ENCODE results near the gene CERS1. TPM values are rescaled to one million over a fixed set of nuclear protein-coding genes. Genes with fewer than 3 reads are reported as not detected.
A peak's percentile ranks its signal among the peaks of the same experiment; 100 is the strongest.

CERS1 gene
- polyA plus RNA-seq, 3 donors, result not detected

DNA sequence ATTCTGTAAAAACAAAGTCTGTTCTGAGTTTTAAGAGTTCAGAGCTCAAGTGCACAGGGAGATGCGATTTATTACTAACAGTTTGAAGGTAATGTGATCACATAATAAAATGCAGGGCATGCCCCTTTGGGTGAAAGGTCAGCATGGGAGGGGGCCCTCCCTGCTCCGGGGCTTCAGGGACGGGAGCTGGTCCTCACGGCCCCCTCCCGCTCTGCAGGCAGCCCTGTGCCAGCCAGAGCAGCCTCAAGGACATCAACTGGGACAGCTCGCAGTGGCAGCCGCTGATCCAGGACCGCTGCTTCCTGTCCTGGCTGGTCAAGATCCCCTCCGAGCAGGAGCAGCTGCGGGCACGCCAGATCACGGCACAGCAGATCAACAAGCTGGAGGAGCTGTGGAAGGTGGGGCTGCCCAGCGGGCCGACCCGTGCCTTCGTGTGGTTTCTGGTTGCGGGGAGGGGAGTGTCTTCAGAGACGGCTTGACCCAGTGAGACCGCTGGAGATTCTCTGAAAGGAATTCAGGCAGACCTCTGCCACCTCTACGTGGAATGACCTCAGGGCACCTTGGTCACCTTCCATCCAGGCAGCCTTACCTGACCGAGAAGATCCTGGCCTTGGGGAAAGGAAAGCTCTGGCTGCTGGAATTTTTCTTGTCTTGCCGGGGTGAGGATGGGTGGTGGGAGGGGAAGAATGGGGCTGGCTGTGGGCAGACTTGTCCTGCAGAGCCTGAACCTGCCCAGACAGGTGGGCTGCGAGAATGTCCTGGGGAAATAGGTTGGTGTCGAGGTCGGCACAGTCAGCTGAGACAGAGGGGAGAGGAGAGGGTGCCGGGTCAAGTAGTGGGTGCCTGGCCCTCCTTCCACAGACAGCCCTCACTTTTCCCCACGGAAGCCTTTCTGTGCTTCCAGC, 45.2 kb downstream of the CERS1 start:
- peak overlapping the region in 5 of 7 donors; percentile 37 to 98 (median 92) for H3K27ac Mint-ChIP-seq
- Histone ChIP-seq H3K27ac (ENCODE audit: low read depth in 1 of 2, low read length in 2 of 2) (peak overlapping the region in 1 of 2 donors; percentile 83), H3K36me3 (replicated peaks in 1 of 2; ENCODE audit: control insufficient read depth in 1 of 2, insufficient read depth in 2 of 2, low read length in 2 of 2) (peaks cover 62 to 68% of the 10 kb centered on the region in 2 donors), H2AFZ (ENCODE audit: insufficient read depth, low read depth, low read length, poor library complexity, severe bottlenecking) (no peak overlapping the region), H3K4me1 (ENCODE audit: control insufficient read depth in 1 of 2, insufficient read depth in 2 of 2, low read length in 2 of 2) (peaks cover 36 to 46% of the 10 kb centered on the region in 2 donors), H3K27me3 (ENCODE audit: control insufficient read depth in 2 of 2, insufficient read depth in 2 of 2, low read length in 2 of 2) (no peaks in the 10 kb centered on the region), H4K20me1 (ENCODE audit: insufficient read depth, low read length) (peaks cover 88% of the 10 kb centered on the region), H3K9ac (ENCODE audit: insufficient read depth, low read length, poor library complexity, severe bottlenecking) (no peak overlapping the region), H3K79me2 (ENCODE audit: insufficient read depth, low read length) (peaks cover 64% of the 10 kb centered on the region), H3K9me3 (replicated peaks in 1 of 2; ENCODE audit: control insufficient read depth in 1 of 2, insufficient read depth in 1 of 2, low read length in 2 of 2) (no peaks in the 10 kb centered on the region), H3K4me2 (replicated peaks; ENCODE audit: extremely low read depth, low read length, poor library complexity, severe bottlenecking) (no peak overlapping the region), H3K4me3 (replicated peaks in 1 of 3; ENCODE audit: low read depth in 2 of 3, low read length in 3 of 3) (no peak overlapping the region)
- DNase-seq, result no peak
- TF ChIP-seq CTCF (IDR thresholded peaks at IDR 0.05), result no peak
- intact Hi-C loops (cut with micrococcal nuclease), result no loop called here
- H3K4me3 Mint-ChIP-seq, result no peak overlapping the region
- WGBS (ENCODE audit: insufficient coverage), result 96% methylated on average over 21 of the region's 27 CpGs
- H3K36me3 Mint-ChIP-seq, result peaks cover 66 to 78% of the 10 kb centered on the region in 2 donors
- no peaks in the 10 kb centered on the region for H3K9me3 Mint-ChIP-seq
- H3K27me3 Mint-ChIP-seq (ENCODE audit: low read depth in 3 of 3), result peaks cover 0 to 1% (median 0%) of the 10 kb centered on the region in 3 donors
- H3K4me1 Mint-ChIP-seq, result peaks cover 46% of the 10 kb centered on the region

- Histone ChIP-seq H4K20me1 (ENCODE audit: insufficient read depth, low read length) (peaks cover 88% of the 10 kb centered on the region), H3K4me3 (replicated peaks in 1 of 3; ENCODE audit: low read depth in 2 of 3, low read length in 3 of 3) (peak overlapping the region in 1 of 3 experiments; percentile 68), H3K4me2 (replicated peaks; ENCODE audit: extremely low read depth, low read length, poor library complexity, severe bottlenecking) (peak overlapping the region; percentile 73), H3K9me3 (replicated peaks in 1 of 2; ENCODE audit: control insufficient read depth in 1 of 2, insufficient read depth in 1 of 2, low read length in 2 of 2) (no peaks in the 10 kb centered on the region), H3K9ac (ENCODE audit: insufficient read depth, low read length, poor library complexity, severe bottlenecking) (peak overlapping the region; percentile 56), H3K27me3 (ENCODE audit: control insufficient read depth in 2 of 2, insufficient read depth in 2 of 2, low read length in 2 of 2) (no peaks in the 10 kb centered on the region), H3K27ac (ENCODE audit: low read depth in 1 of 2, low read length in 2 of 2) (peak overlapping the region; percentile 79 to 83), H3K79me2 (ENCODE audit: insufficient read depth, low read length) (peaks cover 72% of the 10 kb centered on the region), H3K36me3 (replicated peaks in 1 of 2; ENCODE audit: control insufficient read depth in 1 of 2, insufficient read depth in 2 of 2, low read length in 2 of 2) (peaks cover 57 to 68% of the 10 kb centered on the region in 2 donors), H3K4me1 (ENCODE audit: control insufficient read depth in 1 of 2, insufficient read depth in 2 of 2, low read length in 2 of 2) (peaks cover 36 to 51% of the 10 kb centered on the region in 2 donors), H2AFZ (ENCODE audit: insufficient read depth, low read depth, low read length, poor library complexity, severe bottlenecking) (no peak overlapping the region)
- H3K4me3 Mint-ChIP-seq, result peak overlapping the region in 1 of 2 donors; percentile 48
- H3K36me3 Mint-ChIP-seq, result peaks cover 63 to 75% of the 10 kb centered on the region in 2 donors
- no peak for DNase-seq
- H3K27ac Mint-ChIP-seq, result peak overlapping the region; percentile 89 to 98 (median 96)
- H3K9me3 Mint-ChIP-seq, result no peaks in the 10 kb centered on the region
- no peak for TF ChIP-seq CTCF (IDR thresholded peaks at IDR 0.05)
- intact Hi-C loops (cut with micrococcal nuclease), result loop anchor here (5.0 to 10.0 kb wide), 2 partner anchors 145 to 398 kb away; no protein-coding TSS in a partner anchor
- peaks cover 0 to 2% (median 1%) of the 10 kb centered on the region in 3 donors for H3K27me3 Mint-ChIP-seq (ENCODE audit: low read depth in 3 of 3)
- peaks cover 53% of the 10 kb centered on the region for H3K4me1 Mint-ChIP-seq
- WGBS (ENCODE audit: insufficient coverage), result 69% methylated on average over 12 of the region's 16 CpGs
Observed at GRCh38 chr19:18849838-18850400, 46.0 kb downstream of the CERS1 start.

All from CD14-positive monocyte (primary cell).